GM12878 (cell line): ENCODE measurements around the gene MYO10. TPM values are rescaled to one million over a fixed set of nuclear protein-coding genes. Genes with fewer than 3 reads are reported as not detected.

Source experiments
- ATAC-seq: fragments of 200-7000 bp; cut with Tn5 transposase; 3 replicates; pipeline ENCODE4 v1.9.1; 2020; ENCODE audit warnings: mild to moderate bottlenecking, moderate library complexity
- BruUV-seq: library from RNA; stranded (reverse); fragments of 400-500 nt; replicated peaks from 2 replicates; lab custom pipeline; 2021; lab: Mats Ljungman, UMichigan
- CTCF ChIA-PET: fragments of 300-600 bp; sonication (Branson Sonifier 250); formaldehyde crosslinking; extraction: SDS; loops from one replicate; lab custom pipeline; 2021; ENCODE audit warnings: inconsistent platforms; lab: Yijun Ruan, JAX
- POLR2A ChIA-PET: fragments of 350-600 bp; formaldehyde crosslinking; extraction: SDS; loops from one replicate; lab custom pipeline; 2021; ENCODE audit warnings: inconsistent platforms; lab: Charles Lee
- RAD21 ChIA-PET: fragments of 300-600 bp; sonication (Branson Sonifier 250); formaldehyde crosslinking; loops from one replicate; lab custom pipeline; 2023; ENCODE audit warnings: antibody characterized with exemption; ENCODE audit not compliant: unreplicated experiment; lab: Charles Lee
- SMC1A ChIA-PET: fragments of 300-600 bp; sonication (Branson Sonifier 250); formaldehyde crosslinking; loops from one replicate; lab custom pipeline; 2023; ENCODE audit not compliant: unreplicated experiment, uncharacterized antibody; lab: Charles Lee
- DNase-seq: peaks from one replicate; pipeline ENCODE4 v3.0.0-alpha.2; 2011; ENCODE audit warnings: low read depth, low spot score
- FAIRE-seq: peaks from 3 replicates; lab custom pipeline; 2011; peaks lifted over from hg19 to GRCh38; lab: Jason Lieb, UNC
- H2AFZ ChIP-seq: 2 replicates; pipeline ENCODE4 v1.6.0; 2011; ENCODE audit warnings: low read depth, low read length, control low read depth; ENCODE audit not compliant: control insufficient read depth
- H3K27ac ChIP-seq: 2 replicates; pipeline ENCODE4 v1.5.1; 2011; ENCODE audit warnings: control low read depth; ENCODE audit not compliant: control insufficient read depth, insufficient read depth
- H3K27me3 ChIP-seq, 2 experiments: replicated peaks in 1 of 2; 2 replicates each; pipeline versions ENCODE4 v1.6.0 to v1.6.1; 2011; ENCODE audit warnings: low read length in 1 of 2; ENCODE audit not compliant: control insufficient read depth in 2 of 2, insufficient read depth in 2 of 2
- H3K36me3 ChIP-seq, 2 experiments: 2 replicates each; pipeline ENCODE4 v1.5.1; 2011; ENCODE audit warnings: low read length in 1 of 2; ENCODE audit not compliant: control insufficient read depth in 2 of 2, insufficient read depth in 2 of 2
- H3K4me1 ChIP-seq: 2 replicates; pipeline ENCODE4 v1.6.1; 2011; ENCODE audit warnings: mild to moderate bottlenecking, low read length, moderate library complexity, mixed read lengths; ENCODE audit not compliant: control insufficient read depth, insufficient read depth
- H3K4me2 ChIP-seq: 2 replicates; pipeline ENCODE4 v1.6.0; 2011; ENCODE audit warnings: control low read depth; ENCODE audit not compliant: control insufficient read depth, insufficient read depth
- H3K4me3 ChIP-seq: fragments of 200-600 bp; sonication (generic); 2 replicates; pipeline ENCODE4 v1.5.1; 2016
- H3K79me2 ChIP-seq: 2 replicates; pipeline ENCODE4 v1.6.0; 2011; ENCODE audit warnings: low read length; ENCODE audit not compliant: control insufficient read depth, insufficient read depth
- H3K9ac ChIP-seq: 2 replicates; pipeline ENCODE4 v1.8.0; 2011; ENCODE audit warnings: low read length, control low read depth, mixed read lengths; ENCODE audit not compliant: control insufficient read depth, insufficient read depth
- H3K9me3 ChIP-seq: replicated peaks from 3 replicates; pipeline ENCODE4 v1.5.1; 2011; ENCODE audit warnings: mild to moderate bottlenecking, low read length; ENCODE audit not compliant: control insufficient read depth, insufficient read depth
- H4K20me1 ChIP-seq: 2 replicates; pipeline ENCODE4 v1.6.0; 2011; ENCODE audit not compliant: control insufficient read depth, insufficient read depth
- ATF7 ChIP-seq: fragments of 450-650 bp; IDR thresholded peaks from 2 replicates; pipeline ENCODE4 v1.6.1; 2016; ENCODE audit warnings: low read depth, mild to moderate bottlenecking
- BMI1 ChIP-seq: fragments of 450-650 bp; IDR thresholded peaks from 2 replicates; pipeline ENCODE4 v1.6.1; 2016; ENCODE audit warnings: mild to moderate bottlenecking, moderate library complexity, borderline replicate concordance
- DPF2 ChIP-seq: fragments of 450-650 bp; IDR thresholded peaks from 2 replicates; pipeline ENCODE4 v1.6.1; 2017; ENCODE audit warnings: mild to moderate bottlenecking
- IRF4 ChIP-seq: IDR thresholded peaks from 2 replicates; pipeline ENCODE4 v1.6.1; 2011; ENCODE audit warnings: low read depth, low read length
- KDM1A ChIP-seq: fragments of 200-600 bp; sonication (generic); IDR thresholded peaks from 2 replicates; pipeline ENCODE4 v1.6.1; 2016; ENCODE audit warnings: borderline replicate concordance
- MXI1 ChIP-seq: fragments of 150-350 bp; IDR thresholded peaks from 2 replicates; pipeline ENCODE4 v1.6.1; 2011; ENCODE audit warnings: low read depth, mild to moderate bottlenecking, inconsistent platforms, low read length, improper control_type of control experiment
- NFYA ChIP-seq: IDR thresholded peaks from 2 replicates; pipeline ENCODE4 v1.6.1; 2011; ENCODE audit warnings: low read depth, mild to moderate bottlenecking, low read length, improper control_type of control experiment, borderline replicate concordance
- RB1 ChIP-seq: fragments of 450-650 bp; formaldehyde crosslinking; IDR thresholded peaks from 2 replicates; pipeline ENCODE4 v1.6.1; 2017; ENCODE audit warnings: mild to moderate bottlenecking, borderline replicate concordance
- SMAD5 ChIP-seq: IDR thresholded peaks from 2 replicates; pipeline ENCODE4 v1.6.1; 2016; ENCODE audit warnings: antibody characterized with exemption, low read depth
- SMARCA5 ChIP-seq: fragments of 450-650 bp; IDR thresholded peaks from 2 replicates; pipeline ENCODE4 v1.6.1; 2017; ENCODE audit warnings: mild to moderate bottlenecking
- SMC3 ChIP-seq: IDR thresholded peaks from 2 replicates; pipeline ENCODE4 v1.6.1; 2011; ENCODE audit warnings: low read length, improper control_type of control experiment, borderline replicate concordance
- SP1 ChIP-seq: IDR thresholded peaks from one replicate; pipeline ENCODE4 v1.6.1; 2011; ENCODE audit warnings: low read depth, low read length
- SREBF1 ChIP-seq: IDR thresholded peaks from 2 replicates; pipeline ENCODE4 v1.6.1; 2012; ENCODE audit warnings: mild to moderate bottlenecking, low read length
- TCF3 ChIP-seq: IDR thresholded peaks from 2 replicates; pipeline ENCODE4 v1.6.1; 2012; ENCODE audit warnings: low read depth, mild to moderate bottlenecking, low read length, borderline replicate concordance; ENCODE audit not compliant: insufficient read depth
- YBX1 ChIP-seq: fragments of 450-650 bp; IDR thresholded peaks from 2 replicates; pipeline ENCODE4 v1.6.1; 2016; ENCODE audit warnings: antibody characterized with exemption
- WGBS: methylation state at CpG from one replicate; pipeline ENCODE4 v1.1.6; 2016; ENCODE audit warnings: low lambda C conversion rate; ENCODE audit not compliant: insufficient replicate concordance, insufficient coverage; ENCODE audit errors: missing lambda C conversion rate; 5-methylcytosine and 5-hydroxymethylcytosine counted together
- in situ Hi-C: fragments of 300-500 bp; cut with MboI; formaldehyde crosslinking; loops from 9 replicates; pipeline ENCODE4 v1.14.3; 2018; ENCODE audit warnings: mixed read lengths
- intact Hi-C: fragments of 100-400 bp; cut with micrococcal nuclease; formaldehyde crosslinking; loops from one replicate; pipeline ENCODE4 v1.14.2; 2022; ENCODE audit not compliant: unreplicated experiment
- polyA plus RNA-seq, 11 experiments: library from polyadenylated mRNA; depleted of rRNA in 4 of 11; unstranded in 6 of 11; stranded (reverse) in 5 of 11; fragments of >200 nt; fragmentation: Nextera tagmentation in 4 of 11; fragmentation: Illumina TruSeq in 1 of 11; extraction: Ambion mirVana in 4 of 11; extraction: Trizol in 1 of 11; gene quantifications; 1 replicate in 1 of 11; 2 replicates in 10 of 11; pipeline versions ENCODE4 v1.2.1 to v1.2.3, GENCODE V29; 2011 to 2016; ENCODE audit warnings: inconsistent platforms in 2 of 11, missing spikeins in 2 of 11, low read depth in 1 of 11
- total RNA-seq, 4 experiments: library from RNA; depleted of rRNA in 3 of 4; stranded (reverse); fragments of >200 nt in 3 of 4; fragmentation: Illumina TruSeq in 1 of 4; extraction: Trizol in 1 of 4; gene quantifications; 2 replicates each; pipeline versions ENCODE4 v1.2.1 to v1.2.3, GENCODE V29; 2013 to 2021
- TF ChIP-seq, protein P1 (sequence below): fragments of 450-650 bp; IDR thresholded peaks from 2 replicates; pipeline ENCODE4 v1.6.1; 2016; ENCODE audit warnings: mild to moderate bottlenecking
- TF ChIP-seq, protein P2 (sequence below): IDR thresholded peaks from 2 replicates; pipeline ENCODE4 v1.6.1; 2012; ENCODE audit warnings: mild to moderate bottlenecking, low read depth, low read length
- TF ChIP-seq, protein P3 (sequence below): IDR thresholded peaks from 2 replicates; pipeline ENCODE4 v1.6.1; 2011; ENCODE audit warnings: mild to moderate bottlenecking, low read depth, low read length, moderate library complexity; ENCODE audit not compliant: insufficient replicate concordance

The MYO10 gene
- total and polyA plus RNA-seq, 10 of the 15 experiments (the other 5 are each of a cell fraction or from before 2014, with no cell fraction given), result 0.02 to 0.77 (median 0.17) TPM

DNA sequence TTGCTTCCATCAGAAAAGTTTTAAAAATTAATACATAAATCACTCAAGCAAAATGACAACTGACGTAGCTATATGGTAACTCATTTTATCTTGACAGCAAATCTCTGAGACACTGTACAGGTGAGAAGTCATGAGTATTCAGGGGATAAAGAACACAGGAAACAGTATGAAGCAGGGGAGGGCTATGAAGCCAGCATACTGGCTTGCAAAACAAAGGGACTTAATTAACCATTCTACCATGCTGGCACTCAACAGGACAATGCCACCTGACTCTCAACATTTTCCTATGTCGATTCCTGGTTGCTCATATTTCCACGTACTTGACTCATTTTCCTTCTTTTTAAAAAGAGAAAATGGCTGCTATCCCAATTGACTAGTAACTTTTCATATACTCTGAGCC lies 167.9 kb downstream of the MYO10 start:
- ChIA-PET RAD21 (no interaction called here), POLR2A (no interaction called here), SMC1A (interaction anchor here (0.6 kb wide), 1 partner anchor 12 kb away, joined by 3 read pairs; no protein-coding TSS in a partner anchor), CTCF (no interaction called here)
- Histone ChIP-seq H3K36me3 (no peaks in the 10 kb centered on the region), H3K9ac (no peak overlapping the region), H3K4me1 (no peaks in the 10 kb centered on the region), H4K20me1 (no peaks in the 10 kb centered on the region), H3K27ac (no peak overlapping the region), H3K27me3 (no peaks in the 10 kb centered on the region), H3K9me3 (no peaks in the 10 kb centered on the region), H3K79me2 (no peaks in the 10 kb centered on the region), H3K4me3 (no peak overlapping the region), H3K4me2 (no peak overlapping the region), H2AFZ (no peak overlapping the region)
- BruUV-seq, result no TSS peak
- ATAC-seq (no peak), DNase-seq (no peak), FAIRE-seq (no peak)
- 40% methylated on average over 3 of the region's 3 CpGs for WGBS
- in situ Hi-C loops (no loop called here), intact Hi-C loops (no loop called here)
- TF ChIP-seq SREBF1, result no peak
- TF ChIP-seq, protein P1, sequence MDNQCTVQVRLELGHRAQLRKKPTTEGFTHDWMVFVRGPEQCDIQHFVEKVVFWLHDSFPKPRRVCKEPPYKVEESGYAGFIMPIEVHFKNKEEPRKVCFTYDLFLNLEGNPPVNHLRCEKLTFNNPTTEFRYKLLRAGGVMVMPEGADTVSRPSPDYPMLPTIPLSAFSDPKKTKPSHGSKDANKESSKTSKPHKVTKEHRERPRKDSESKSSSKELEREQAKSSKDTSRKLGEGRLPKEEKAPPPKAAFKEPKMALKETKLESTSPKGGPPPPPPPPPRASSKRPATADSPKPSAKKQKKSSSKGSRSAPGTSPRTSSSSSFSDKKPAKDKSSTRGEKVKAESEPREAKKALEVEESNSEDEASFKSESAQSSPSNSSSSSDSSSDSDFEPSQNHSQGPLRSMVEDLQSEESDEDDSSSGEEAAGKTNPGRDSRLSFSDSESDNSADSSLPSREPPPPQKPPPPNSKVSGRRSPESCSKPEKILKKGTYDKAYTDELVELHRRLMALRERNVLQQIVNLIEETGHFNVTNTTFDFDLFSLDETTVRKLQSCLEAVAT, result no peak
- no peak for TF ChIP-seq ATF7
- TF ChIP-seq SMC3, result no peak
- TF ChIP-seq BMI1, result no peak
- TF ChIP-seq KDM1A, result no peak
- no peak for TF ChIP-seq SMAD5
- no peak for TF ChIP-seq DPF2
- TF ChIP-seq SP1, result no peak
- TF ChIP-seq RB1, result no peak
- TF ChIP-seq MXI1, result no peak
- TF ChIP-seq IRF4, result no peak
- TF ChIP-seq, protein P2, sequence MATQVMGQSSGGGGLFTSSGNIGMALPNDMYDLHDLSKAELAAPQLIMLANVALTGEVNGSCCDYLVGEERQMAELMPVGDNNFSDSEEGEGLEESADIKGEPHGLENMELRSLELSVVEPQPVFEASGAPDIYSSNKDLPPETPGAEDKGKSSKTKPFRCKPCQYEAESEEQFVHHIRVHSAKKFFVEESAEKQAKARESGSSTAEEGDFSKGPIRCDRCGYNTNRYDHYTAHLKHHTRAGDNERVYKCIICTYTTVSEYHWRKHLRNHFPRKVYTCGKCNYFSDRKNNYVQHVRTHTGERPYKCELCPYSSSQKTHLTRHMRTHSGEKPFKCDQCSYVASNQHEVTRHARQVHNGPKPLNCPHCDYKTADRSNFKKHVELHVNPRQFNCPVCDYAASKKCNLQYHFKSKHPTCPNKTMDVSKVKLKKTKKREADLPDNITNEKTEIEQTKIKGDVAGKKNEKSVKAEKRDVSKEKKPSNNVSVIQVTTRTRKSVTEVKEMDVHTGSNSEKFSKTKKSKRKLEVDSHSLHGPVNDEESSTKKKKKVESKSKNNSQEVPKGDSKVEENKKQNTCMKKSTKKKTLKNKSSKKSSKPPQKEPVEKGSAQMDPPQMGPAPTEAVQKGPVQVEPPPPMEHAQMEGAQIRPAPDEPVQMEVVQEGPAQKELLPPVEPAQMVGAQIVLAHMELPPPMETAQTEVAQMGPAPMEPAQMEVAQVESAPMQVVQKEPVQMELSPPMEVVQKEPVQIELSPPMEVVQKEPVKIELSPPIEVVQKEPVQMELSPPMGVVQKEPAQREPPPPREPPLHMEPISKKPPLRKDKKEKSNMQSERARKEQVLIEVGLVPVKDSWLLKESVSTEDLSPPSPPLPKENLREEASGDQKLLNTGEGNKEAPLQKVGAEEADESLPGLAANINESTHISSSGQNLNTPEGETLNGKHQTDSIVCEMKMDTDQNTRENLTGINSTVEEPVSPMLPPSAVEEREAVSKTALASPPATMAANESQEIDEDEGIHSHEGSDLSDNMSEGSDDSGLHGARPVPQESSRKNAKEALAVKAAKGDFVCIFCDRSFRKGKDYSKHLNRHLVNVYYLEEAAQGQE, result no peak
- TF ChIP-seq SMARCA5, result no peak
- TF ChIP-seq TCF3, result no peak
- no peak for TF ChIP-seq YBX1
- TF ChIP-seq, protein P3, sequence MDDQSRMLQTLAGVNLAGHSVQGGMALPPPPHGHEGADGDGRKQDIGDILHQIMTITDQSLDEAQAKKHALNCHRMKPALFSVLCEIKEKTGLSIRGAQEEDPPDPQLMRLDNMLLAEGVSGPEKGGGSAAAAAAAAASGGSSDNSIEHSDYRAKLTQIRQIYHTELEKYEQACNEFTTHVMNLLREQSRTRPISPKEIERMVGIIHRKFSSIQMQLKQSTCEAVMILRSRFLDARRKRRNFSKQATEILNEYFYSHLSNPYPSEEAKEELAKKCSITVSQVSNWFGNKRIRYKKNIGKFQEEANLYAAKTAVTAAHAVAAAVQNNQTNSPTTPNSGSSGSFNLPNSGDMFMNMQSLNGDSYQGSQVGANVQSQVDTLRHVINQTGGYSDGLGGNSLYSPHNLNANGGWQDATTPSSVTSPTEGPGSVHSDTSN, result no peak
- no peak for TF ChIP-seq NFYA
